Spleen (tissue), 11 donors: Measurements from ENCODE around the gene FTSJ3. TPM values are rescaled to one million over a fixed set of nuclear protein-coding genes. Genes with fewer than 3 reads are reported as not detected.
"Not testable (repeated sequence)": the region's sequence is repeated elsewhere in the genome, so short reads cannot be mapped to it uniquely, and the experiment has no call there.

Source experiments
- DNase-seq: peaks from one replicate; pipeline ENCODE4 v3.0.0-alpha.2; 2020
- H3K27ac ChIP-seq, 8 donors: fragments of 200-600 bp; sonication (generic) in 7 of 8; 1 replicate in 4 of 8; 2 replicates in 4 of 8; pipeline versions ENCODE4 v1.5.0 to v1.8.0; 2016 to 2021; ENCODE audit warnings: inconsistent platforms in 4 of 8, mild to moderate bottlenecking in 4 of 8, moderate library complexity in 1 of 8
- H3K27me3 ChIP-seq, 7 donors: fragments of 200-600 bp; sonication (generic) in 6 of 7; replicated peaks in 1 of 7; 1 replicate in 4 of 7; 2 replicates in 3 of 7; pipeline versions ENCODE4 v1.5.0 to v1.8.0; 2016 to 2021; ENCODE audit warnings: inconsistent platforms in 3 of 7, mild to moderate bottlenecking in 1 of 7
- H3K36me3 ChIP-seq, 6 donors: fragments of 200-600 bp; sonication (generic) in 5 of 6; 1 replicate in 4 of 6; 2 replicates in 2 of 6; pipeline versions ENCODE4 v1.5.0 to v1.8.0; 2016 to 2021; ENCODE audit warnings: inconsistent platforms in 2 of 6
- H3K4me1 ChIP-seq, 6 donors: fragments of 200-600 bp; sonication (generic) in 5 of 6; 1 replicate in 3 of 6; 2 replicates in 3 of 6; pipeline versions ENCODE4 v1.5.0 to v1.8.0; 2016 to 2021; ENCODE audit warnings: inconsistent platforms in 3 of 6
- H3K4me3 ChIP-seq, 8 donors: fragments of 200-600 bp; sonication (generic) in 7 of 8; 1 replicate in 4 of 8; 2 replicates in 4 of 8; pipeline versions ENCODE4 v1.5.0 to v1.8.0; 2016 to 2021; ENCODE audit warnings: inconsistent platforms in 4 of 8, mild to moderate bottlenecking in 4 of 8, moderate library complexity in 2 of 8
- H3K9me3 ChIP-seq, 8 donors: fragments of 200-600 bp; sonication (generic) in 7 of 8; 1 replicate in 4 of 8; 2 replicates in 4 of 8; pipeline versions ENCODE4 v1.5.0 to v1.8.0; 2016 to 2021; ENCODE audit warnings: inconsistent platforms in 4 of 8
- CTCF ChIP-seq, 11 experiments: fragments of 200-600 bp in 7 of 11; fragments of 450-650 bp in 4 of 11; sonication (generic) in 4 of 11; IDR thresholded peaks in 8 of 11; conservative IDR thresholded peaks in 3 of 11; 1 replicate in 7 of 11; 2 replicates in 4 of 11; pipeline versions ENCODE4 v1.4.0 to v1.8.0; 2016 to 2021; ENCODE audit warnings: antibody characterized with exemption in 11 of 11, inconsistent platforms in 4 of 11, mild to moderate bottlenecking in 1 of 11
- POLR2A ChIP-seq, 3 donors: fragments of 450-650 bp; IDR thresholded peaks; one replicate each; pipeline ENCODE4 v1.5.1; 2017; ENCODE audit warnings: antibody characterized with exemption in 3 of 3, mild to moderate bottlenecking in 1 of 3
- POLR2AphosphoS5 ChIP-seq, 3 donors: sonication (generic); formaldehyde crosslinking; IDR thresholded peaks; one replicate each; pipeline ENCODE4 v1.5.1; 2017; ENCODE audit warnings: antibody characterized with exemption in 3 of 3
- whole genome bisulfite sequencing, 5 donors: extraction: QIAGEN DNeasy Blood & Tissue Kit in 3 of 5; methylation state at CpG; one replicate each; pipeline versions ENCODE4 v1.1.5 to v1.1.7; 2013 to 2018; 5-methylcytosine and 5-hydroxymethylcytosine counted together
- intact Hi-C: fragments of 100-400 bp; cut with DNase I; formaldehyde crosslinking; loops from one replicate; pipeline ENCODE4 v1.15.0; 2023; ENCODE audit warnings: low total_unique reads
- polyA plus RNA-seq, 3 donors: library from polyadenylated mRNA; stranded (reverse); fragments of 200-250 nt; gene quantifications; one replicate each; pipeline ENCODE4 v1.2.1, GENCODE V29; 2013
- total RNA-seq, 7 donors: library from RNA; depleted of rRNA in 3 of 7; stranded (reverse); fragments of >200 nt in 3 of 7; fragmentation: NEBNext Ultra II Directional in 4 of 7; extraction: Animal tissue kit (Norgen Biotek cat#: 25700) in 4 of 7; gene quantifications; one replicate each; pipeline versions ENCODE4 v1.1.0 to v1.2.1, GENCODE V29; 2016 to 2021
- donor health status: healthy with polysubstance abuse.
- donor health status: DM: no; HTN: no; CAD: no; lungs with moderate emphysema.
- donor health status: DM: no; HTN: no; CAD: no.
- donor health status: Bipolar disorder and iron deficiency.
- donor health status: healthy.
- donor health status: DM: no; HTN: no; CAD: no.
- donor health status: DM: yes; HTN: yes; CAD: no.

FTSJ3 gene
- total and polyA plus RNA-seq, 10 donors: 13.5 to 45.7 (median 33.1) TPM

GRCh38 chr17:63804328-63804727 lies 23.1 kb downstream of the FTSJ3 start:
- no peaks in the 10 kb centered on the region for H3K27me3 ChIP-seq
- no peak overlapping the region for H3K4me3 ChIP-seq
- H3K4me1 ChIP-seq: peaks cover 0 to 4% (median 0%) of the 10 kb centered on the region in 6 donors
- WGBS, 5 donors: 88 to 97% (median 94%) methylated on average over 1 of the region's 1 CpG
- no peaks in the 10 kb centered on the region for H3K9me3 ChIP-seq
- peaks cover 4 to 100% (median 92%) of the 10 kb centered on the region in 6 donors for H3K36me3 ChIP-seq
- H3K27ac ChIP-seq: no peak overlapping the region
- intact Hi-C loops: no loop called here
- no peak for DNase-seq
- TF ChIP-seq CTCF (IDR thresholded peaks at IDR 0.05 in 8 of 11, conservative IDR thresholded peaks at IDR 0.05 in 3 of 11): no peak
- no peak for TF ChIP-seq POLR2A (IDR thresholded peaks at IDR 0.05)
- no peak for TF ChIP-seq POLR2AphosphoS5 (IDR thresholded peaks at IDR 0.05)

GRCh38 chr17:63800783-63801182 lies 26.7 kb downstream of the FTSJ3 start:
- intact Hi-C loops: no loop called here
- no peak for TF ChIP-seq POLR2A (IDR thresholded peaks at IDR 0.05)
- no peak for TF ChIP-seq CTCF (IDR thresholded peaks at IDR 0.05 in 8 of 11, conservative IDR thresholded peaks at IDR 0.05 in 3 of 11)
- no peak for TF ChIP-seq POLR2AphosphoS5 (IDR thresholded peaks at IDR 0.05)
- 95 to 100% (median 97%) methylated on average over 1 of the region's 1 CpG for WGBS, 5 donors
- Histone ChIP-seq H3K36me3 (peaks cover 6 to 100% (median 92%) of the 10 kb centered on the region in 6 donors), H3K27ac (no peak overlapping the region), H3K4me3 (no peak overlapping the region), H3K27me3 (no peaks in the 10 kb centered on the region), H3K9me3 (no peaks in the 10 kb centered on the region), H3K4me1 (no peaks in the 10 kb centered on the region)
- DNase-seq: no peak

- DNase-seq: no peak
- H3K4me1 ChIP-seq: no peaks in the 10 kb centered on the region
- TF ChIP-seq POLR2A (IDR thresholded peaks at IDR 0.05) (no peak), POLR2AphosphoS5 (IDR thresholded peaks at IDR 0.05) (no peak), CTCF (IDR thresholded peaks at IDR 0.05 in 8 of 11, conservative IDR thresholded peaks at IDR 0.05 in 3 of 11) (no peak)
- 94 to 98% (median 95%) methylated on average over 3 of the region's 3 CpGs for WGBS, 5 donors
- intact Hi-C loops: no loop called here
- H3K4me3 ChIP-seq: no peak overlapping the region
- no peak overlapping the region for H3K27ac ChIP-seq
- peaks cover 6 to 100% (median 97%) of the 10 kb centered on the region in 6 donors for H3K36me3 ChIP-seq
- H3K27me3 ChIP-seq: no peaks in the 10 kb centered on the region
- H3K9me3 ChIP-seq: no peaks in the 10 kb centered on the region
Measured at GRCh38 chr17:63798572-63799106, 28.8 kb downstream of the FTSJ3 start.

- H3K9me3 ChIP-seq, DNase-seq, H3K4me1 ChIP-seq, H3K27ac ChIP-seq, H3K4me3 ChIP-seq, H3K27me3 ChIP-seq, intact Hi-C loops: not testable (repeated sequence)
- H3K36me3 ChIP-seq: peaks cover 10 to 100% (median 98%) of the 10 kb centered on the region in 6 donors
- WGBS, 5 donors: 96 to 98% (median 97%) methylated on average over 10 of the region's 10 CpGs
Measured at GRCh38 chr17:63796375-63796774, 31.1 kb downstream of the FTSJ3 start.
